Stimulated activated CD8-positive, alpha-beta memory T cell treated with anti-CD3 and anti-CD28 coated beads, Interleukin-4, amount 100 ng/mL, for 4 hours (primary cell): ENCODE results near the gene DNER.
"Not testable (repeated sequence)": the region's sequence is repeated elsewhere in the genome, so short reads cannot be mapped to it uniquely, and the experiment has no call there.

Source experiments
- DNase-seq, 2 donors: peaks; one replicate each; pipeline ENCODE4 v3.0.0-alpha.2; 2020; ENCODE audit warnings: low read depth in 2 of 2, low spot score in 1 of 2

The DNER gene

DNA sequence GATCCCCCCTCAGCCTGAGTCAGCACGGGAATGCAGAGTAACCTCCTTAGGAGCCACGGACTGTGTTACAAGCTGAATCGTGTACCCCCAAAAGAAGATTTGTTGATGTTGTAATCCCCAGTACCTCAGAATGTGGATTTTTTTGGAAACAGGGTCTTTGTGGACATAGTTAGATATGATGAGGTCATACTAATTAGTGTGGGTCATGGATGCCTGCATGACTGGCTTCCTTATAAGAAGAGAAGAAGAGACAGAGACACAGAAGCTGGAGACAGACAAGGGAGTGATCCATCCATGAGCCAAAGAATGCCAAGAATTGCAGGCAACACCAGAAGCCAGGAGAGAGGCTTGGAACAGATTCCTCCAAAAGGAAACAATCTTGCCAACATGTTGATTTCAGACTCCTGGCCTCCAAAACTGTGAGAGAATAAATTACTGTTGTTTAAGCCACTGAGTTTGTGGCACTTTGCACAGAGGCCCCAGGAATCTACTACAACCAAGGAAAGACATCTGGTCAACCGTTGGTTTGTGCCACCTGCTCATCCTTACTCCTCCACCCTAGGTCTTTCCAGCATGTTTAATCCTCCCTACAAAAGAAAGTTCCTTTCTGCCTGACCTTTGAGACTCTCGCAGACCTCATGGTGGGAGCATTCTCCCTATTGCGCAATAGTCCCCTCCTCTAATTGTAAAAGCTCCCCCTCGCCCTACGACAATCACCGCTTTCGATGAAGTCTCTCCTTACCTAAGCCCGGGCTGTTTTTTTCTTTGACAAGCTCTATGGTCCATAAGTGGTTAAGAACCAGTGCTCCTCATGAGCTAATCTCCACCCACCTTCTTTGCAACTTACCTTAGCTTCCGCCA lies 91.6 kb downstream of the DNER start:
- DNase-seq: no peak

DNA sequence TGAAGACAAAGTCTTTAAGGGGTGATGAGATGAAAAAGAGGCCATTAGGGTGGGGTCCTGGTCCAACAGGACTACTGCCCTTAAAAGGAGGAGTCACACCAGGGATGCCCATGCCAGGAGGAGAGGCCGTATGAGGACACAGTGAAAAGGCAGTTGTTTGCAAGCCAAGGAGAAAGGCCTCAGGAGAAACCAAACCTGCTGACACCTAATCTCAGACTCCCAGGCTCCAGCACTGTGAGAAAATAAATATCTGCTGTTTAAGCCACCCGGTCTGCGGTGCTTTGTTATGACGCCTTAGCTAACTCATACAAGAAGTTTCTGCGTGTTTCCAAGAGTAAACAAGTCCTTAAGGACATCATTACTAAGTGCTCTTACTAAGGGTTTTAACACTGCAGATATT lies 93.6 kb downstream of the DNER start:
- no peak for DNase-seq

DNA sequence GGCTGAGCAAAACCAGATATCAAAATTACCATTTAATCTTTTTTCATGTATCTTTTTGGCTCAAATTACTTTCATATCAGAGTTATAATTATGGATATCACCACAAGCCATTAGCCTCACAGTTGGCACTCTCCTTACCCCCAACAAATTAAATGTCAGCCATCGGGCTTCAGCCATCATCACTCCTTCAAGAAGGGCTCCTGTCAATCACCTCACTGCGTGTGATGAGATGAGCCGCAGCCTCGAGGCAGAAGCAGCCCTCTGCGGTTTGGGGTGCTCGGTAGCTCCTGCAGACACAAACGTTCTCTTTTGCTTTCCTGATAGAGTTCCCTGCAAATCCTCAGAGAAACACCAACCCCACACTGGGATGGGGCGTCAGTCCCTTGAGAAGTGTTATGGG lies 94.1 kb downstream of the DNER start:
- no peak for DNase-seq

DNA sequence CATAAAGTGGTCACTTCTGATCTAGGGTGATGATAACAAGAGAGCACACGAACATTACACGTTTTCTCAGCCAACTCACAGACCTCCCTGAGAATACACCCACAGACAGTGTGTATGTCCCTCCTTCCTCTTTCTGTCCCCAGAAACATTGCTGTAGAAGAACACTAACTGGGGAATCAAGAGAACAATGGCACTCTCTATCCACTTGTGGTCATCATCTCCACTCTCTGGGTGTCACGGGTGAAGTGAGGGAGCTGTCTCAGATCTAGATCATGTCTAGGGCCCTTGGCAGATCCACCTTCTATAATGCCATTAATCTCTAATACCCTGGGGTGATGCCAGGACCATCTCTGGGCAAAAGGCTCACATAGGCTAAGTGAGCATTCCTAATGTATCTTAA lies 97.9 kb downstream of the DNER start:
- no peak for DNase-seq

DNA sequence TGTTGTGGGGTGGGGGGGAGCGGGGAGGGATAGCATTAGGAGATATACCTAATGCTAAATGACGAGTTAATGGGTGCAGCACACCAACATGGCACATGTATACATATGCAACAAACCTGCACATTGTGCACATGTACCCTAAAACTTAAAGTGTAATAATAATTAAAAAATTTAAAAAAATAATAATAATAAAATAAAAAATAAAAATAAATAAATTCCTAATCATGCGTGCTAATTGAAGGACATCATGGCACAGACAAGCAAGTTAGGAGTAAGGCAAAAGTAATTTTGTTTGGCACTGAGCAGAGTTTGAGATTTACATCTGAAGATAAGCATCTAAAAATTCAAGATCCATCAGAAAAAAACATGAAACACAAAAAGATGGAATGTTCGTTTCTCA lies 100.3 kb downstream of the DNER start:
- DNase-seq: not testable (repeated sequence)

DNA sequence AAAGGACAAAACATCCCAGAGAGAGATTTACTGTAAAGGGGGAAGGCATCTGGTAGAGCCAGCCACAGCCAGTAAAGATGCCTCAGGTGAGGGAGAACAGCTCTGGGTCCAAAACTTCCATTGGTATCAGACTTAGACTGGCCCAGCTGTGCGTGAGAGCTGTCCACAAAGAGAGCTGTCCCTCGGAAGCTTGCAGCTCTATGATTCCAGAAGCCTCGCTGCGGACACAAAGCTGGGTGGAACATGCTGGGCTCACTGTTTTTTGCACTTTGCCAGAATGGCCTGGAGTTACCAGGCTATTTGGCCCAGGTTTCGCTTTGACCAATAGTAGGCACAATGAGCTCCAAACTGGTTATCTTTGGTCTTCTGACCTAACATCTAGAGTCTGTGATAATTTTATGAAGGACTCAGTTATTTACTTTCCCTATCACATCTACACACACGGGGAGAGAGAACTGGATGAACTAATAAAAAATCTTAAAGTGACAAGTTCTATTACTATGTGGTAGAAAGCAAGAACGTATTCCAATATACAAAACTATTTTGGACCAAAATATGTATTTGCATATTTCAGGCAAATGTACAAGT lies 101.9 kb downstream of the DNER start:
- DNase-seq: no peak

DNA sequence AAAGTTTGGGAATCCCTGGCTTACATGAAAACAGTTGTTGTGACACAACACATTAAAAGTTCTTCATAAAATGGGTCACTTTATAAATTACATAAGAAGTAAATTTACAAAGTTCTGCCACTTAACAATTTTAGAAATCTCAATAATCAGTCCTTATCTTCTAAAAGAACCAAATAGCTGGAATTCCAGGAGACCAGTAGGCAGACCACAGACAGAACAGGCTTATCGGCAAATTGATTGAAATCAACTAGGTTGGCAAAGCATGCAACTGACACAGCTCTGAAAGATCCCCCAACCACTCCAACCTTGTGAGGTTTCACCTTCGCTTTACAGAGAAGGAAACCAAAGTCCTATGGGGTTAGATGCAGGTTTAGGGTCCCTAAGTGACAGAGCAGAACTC lies 103.0 kb downstream of the DNER start:
- DNase-seq: no peak

DNA sequence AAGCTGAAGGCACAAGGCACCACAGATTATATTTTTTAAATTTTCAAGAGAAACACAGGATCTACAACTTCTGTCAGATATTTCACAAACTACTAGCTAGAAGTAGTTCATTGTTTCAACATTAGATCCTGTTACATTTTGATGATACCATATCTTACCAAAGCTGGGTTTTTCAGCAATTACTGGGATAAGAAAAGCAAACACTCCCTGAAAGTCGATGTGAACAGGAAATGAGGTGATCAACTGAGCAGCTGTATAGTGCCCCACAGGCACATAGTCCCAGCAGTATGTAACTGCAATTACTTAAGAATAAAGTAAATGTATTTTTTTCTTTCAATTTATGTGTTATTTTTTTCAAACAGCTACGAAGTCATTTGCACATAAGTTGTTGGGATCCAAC lies 103.5 kb downstream of the DNER start:
- no peak for DNase-seq

DNA sequence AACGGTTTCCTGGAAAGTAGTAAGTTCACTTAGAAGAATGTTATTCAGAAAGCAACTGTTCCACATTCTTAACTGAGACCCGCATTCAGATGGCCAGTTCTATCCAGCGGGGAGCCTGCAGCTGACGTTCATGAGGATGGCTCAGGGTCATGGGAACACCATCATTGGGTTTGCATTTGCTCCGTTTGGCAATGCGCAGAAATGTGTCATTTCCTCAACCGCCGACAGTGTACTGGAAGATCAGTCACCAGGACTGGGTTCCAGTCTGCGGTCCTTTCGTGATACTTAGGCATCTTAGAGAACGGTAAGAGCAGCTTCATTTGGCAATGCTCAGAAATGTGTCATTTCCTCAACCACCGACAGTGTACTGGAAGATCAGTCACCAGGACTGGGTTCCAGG lies 104.0 kb downstream of the DNER start:
- DNase-seq: no peak

DNA sequence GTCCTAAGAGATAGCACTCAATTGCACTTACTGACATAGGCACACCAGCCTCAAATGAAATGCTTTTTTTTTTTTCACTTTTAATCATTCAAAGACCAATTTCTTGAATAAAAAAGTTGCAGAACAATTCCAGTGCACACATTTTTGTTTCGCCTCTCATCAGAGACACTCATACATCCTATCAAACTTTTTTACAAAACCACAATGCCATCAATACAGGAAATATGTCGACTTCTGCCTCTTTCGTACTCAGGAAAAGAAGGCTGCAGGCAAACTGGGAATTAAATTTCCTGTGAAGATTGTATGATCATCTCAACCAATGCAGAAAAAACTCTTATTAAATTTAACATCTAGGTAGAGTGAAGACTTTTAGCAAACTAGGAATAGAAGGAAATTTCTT lies 112.4 kb downstream of the DNER start:
- DNase-seq: no peak

DNA sequence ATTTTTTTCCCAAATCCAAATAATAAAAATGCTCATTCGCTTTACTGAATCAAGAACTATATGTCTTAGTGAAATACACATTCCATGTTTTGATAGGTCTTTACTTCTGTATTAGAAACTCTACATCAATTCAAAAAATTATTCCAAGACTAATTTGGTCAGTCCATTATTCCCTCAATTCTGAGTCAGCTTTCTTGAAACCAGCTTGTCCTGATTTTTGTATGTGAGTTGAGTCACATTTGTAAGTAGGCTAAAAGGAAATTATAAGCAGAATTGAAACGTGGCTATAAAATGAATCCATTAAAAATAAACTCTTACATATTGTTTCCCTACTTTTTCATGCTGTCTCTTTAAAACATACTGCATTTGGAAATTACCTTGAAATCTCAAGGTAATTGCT lies 113.0 kb downstream of the DNER start:
- DNase-seq: no peak

DNA sequence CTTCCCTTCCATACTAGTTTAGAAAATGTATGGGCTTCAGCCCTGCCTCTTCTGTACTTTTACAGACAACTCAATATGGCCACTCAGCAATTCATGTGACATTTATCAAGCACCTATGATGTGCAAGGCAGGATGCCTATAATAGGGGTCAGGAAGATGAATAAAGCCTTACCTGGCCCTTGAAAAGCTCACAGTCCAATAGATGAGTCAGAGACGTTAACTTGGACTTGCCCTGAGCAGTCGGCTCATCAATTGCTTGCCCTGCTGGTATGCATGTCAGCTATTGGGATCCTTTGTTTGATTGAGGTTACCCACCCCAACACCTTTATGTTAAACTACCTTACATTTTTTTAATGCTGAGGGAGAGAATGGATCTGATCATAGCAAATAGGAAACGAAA lies 116.1 kb downstream of the DNER start:
- DNase-seq: no peak

DNA sequence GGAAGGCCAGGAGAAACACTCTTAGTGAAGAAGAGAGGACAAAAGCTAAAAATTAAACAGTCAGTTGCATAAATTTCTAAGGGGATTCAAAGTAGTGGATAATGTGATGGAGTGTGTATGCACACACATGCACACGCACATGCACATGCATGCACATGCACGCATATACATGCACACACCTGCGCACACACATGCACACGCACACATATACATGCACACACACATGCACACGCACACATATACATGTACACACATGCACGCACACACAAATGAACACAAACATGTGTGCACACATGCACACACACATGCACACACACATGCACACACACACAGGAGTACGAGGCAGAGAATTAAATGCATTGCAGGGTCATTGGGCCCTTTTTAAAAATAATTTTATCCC lies 117.6 kb downstream of the DNER start:
- DNase-seq: no peak

DNA sequence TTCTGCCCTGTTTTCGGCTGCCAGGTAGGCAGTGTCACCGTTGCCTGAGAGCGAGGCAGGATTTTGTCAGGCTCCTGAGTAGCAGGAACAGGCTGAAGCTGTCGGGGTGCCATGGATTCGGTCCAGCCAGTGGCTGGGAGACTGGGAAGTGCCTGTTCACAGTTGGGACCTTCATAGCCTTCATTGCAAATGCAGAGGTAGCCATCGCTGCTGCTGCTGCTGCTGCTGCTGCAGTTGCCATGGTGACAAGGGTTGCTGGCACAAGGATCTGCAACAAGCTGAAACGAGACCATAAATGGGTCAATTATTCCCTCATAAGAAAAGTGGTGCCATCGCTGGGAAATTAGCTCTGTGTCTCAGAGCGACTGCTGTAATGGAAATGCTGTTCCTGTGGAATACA lies 122.7 kb downstream of the DNER start:
- DNase-seq: no peak

DNA sequence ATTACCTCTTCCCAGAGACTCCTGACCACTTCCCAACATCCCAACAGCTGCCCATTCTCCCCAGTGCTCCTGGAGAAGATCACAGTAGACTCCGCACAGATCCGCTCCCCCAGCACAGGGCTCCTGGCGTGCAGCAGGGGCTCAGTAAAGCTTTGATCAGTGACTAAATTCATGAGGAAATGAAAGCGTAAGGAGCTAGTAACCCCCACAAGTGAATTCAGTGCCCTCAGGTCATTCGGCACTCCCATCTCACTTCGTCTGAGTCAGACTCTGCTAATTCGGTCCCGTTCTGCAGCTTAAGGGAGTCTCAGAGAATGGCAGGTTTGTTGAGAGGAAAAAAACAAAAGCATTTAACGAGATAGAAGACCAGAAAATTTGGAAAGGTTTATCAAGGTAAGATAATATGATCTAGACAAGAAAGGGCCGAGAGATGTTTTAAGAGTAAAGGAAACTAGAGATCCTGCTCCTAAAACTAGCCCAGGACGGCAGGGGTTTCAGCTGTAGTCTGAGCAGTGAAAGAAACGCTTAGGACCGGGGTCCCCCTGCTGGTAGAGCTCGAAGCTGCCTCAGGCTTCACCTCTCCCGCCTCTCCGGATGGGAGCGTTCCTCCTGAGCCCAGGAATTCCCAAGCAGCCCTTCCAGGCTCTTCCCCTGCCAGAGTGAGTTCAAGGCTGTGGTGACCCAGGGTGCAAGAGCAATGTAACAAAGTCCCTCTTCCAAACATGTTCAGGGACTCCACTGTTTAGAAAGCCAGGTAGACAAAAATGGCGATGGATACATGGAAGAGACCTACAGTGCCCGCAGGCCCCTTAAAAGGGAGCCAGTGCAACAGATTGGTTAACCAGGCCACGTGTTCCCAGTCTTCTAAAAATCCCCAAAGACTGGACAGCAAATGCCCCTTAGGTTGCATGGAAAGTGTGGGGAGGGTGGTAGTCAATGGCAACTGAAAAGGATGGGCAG lies 127.3 kb downstream of the DNER start:
- DNase-seq: no peak

DNA sequence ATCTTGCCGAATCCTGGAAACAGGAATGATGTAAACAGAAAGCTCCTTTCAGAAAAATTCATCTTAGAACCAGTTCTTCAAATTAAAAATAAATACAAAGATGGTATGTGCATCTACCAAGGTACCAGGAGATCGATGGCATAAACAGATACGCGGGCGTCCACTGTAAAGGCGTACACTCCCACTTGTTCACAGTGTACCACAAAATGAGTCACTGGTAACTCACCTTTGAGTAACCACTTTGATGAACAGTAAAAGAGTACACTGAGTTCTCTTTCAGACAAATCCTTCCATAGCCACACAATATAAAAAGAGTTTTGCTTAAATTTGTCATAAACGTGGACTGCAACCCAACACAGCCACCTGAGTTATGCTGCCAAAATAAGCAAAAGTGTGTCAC lies 128.3 kb downstream of the DNER start:
- DNase-seq: no peak

DNA sequence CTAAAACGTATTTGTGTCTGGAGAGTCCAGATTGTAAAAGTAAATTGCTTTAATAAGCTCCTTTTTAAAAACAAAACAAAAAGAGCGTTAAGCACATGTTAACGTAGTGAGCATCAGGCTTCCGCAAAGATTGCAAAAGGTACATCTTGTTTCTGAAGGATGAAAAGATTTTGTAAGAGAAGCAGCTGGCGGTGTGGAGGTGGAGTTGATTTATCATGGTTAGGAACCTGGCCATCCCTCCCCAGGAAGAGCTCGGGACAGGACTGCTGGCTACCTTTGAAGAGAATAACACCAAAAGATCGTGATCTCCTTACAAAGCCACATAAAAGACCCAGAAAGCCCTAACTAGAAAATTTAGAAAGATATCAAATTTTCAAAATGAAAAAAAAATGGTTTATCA lies 132.2 kb downstream of the DNER start:
- no peak for DNase-seq

DNA sequence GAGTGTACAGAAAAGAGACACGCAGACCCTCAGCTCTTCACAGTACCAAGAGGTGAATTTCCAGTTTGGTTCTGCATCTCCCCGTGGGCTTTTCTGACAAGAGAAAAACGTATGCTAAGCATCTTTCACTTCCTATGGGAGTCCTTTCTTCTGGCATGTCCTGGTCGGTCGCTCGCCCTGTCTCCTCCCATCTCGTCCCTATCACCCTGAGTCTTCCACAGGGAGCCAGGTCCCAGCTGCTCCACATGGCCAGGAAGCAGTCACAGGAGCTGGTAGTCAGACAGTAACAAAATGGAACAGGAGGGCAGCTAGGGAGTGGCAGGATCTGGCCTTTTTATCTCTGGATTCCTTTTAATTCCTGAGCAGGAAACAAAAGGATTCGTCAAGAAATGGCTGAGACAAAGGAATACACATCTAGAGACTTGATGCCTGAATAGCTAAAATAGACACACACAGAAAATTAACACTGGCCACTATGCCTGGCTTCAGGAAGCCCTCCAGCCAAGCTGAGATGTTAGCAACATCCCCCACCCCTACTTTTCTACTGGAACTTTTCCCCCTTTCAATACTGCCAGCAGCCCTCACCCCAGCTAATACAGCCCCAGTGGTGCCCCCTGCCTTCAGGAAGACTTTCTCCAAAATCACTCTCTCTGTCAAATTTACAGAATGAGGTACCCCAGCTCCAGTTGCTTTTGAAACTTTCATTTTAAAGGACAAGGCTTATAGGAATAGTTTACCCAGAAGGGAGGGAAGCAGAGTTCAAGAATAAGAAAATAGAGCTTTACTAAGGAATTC lies 136.1 kb downstream of the DNER start:
- no peak for DNase-seq

DNA sequence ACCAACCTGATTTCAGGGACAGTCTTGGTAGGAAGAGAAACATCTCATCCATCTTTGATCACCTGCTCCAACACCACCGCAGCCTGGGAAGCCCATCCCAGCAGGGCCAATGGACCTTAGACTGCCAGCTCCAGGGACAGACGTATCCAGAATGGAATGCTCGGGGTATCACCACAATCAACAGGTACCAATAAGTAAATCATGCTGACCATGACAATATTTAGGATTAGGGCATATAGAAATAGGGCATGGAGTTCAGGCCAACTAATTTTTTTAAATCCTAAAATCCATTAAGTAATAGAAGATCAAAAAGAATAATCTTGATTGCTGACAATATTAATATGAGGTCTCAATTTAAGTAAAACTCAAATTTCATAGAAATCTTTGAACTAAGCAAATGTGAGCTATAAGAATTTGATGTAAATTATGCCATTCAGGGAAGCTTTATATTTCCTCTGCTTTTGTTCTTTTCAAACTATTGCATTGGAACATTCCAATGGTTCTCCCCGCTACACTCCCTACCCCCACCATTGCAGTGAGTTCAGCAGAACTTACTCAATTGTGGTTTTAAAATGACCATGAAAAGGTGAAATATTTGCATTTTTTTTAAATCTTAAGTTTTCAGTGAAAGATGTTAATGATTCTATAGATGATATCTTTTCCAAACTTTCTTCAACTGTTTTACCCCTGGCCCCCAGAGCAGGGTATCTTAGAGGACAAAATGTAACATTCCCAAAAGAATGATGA lies 138.6 kb downstream of the DNER start:
- no peak for DNase-seq

DNA sequence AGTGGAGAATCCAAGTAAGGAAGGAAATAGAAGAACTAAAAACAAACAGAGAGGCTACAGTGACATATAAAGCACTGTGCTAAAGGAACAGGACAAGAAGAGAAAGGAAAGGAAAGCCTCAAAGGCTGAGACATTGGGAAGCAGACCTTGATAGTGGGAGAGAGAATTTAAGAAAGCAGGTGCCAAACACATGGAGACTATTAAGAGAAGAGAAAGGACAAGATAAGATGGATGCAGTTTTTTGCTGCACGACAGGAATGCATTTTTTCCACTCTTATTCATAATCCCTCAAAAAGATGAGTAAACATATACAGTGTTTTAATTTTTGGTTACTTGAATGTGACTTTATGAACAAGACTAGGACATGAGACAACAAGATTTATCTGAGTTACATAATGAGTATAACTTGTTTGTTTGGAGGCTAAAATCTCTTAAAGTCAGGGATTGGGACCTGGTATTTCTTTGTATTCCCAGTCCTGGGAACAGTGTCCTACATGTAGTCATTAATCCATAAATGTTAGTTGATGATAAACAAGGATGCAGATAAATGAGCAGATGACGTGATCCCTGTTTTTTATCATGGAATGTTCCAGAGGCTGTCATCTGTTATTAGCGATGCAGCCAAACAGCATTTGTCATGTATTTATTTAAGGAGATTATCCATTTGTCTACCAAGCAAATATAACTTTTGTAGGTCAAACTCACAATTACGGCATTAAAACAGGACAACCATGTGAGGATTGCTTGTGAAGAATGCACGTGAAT lies 141.7 kb downstream of the DNER start:
- no peak for DNase-seq
